Measurements from ENCODE around the gene MPHOSPH9. TPM values are rescaled to one million over a fixed set of nuclear protein-coding genes. Genes with fewer than 3 reads are reported as not detected.

The MPHOSPH9 gene
- total RNA-seq, 2 experiments from 2014 or later = 94.0 to 128 TPM

GRCh38 chr12:123150275-123150743 is 82.6 kb downstream of the MPHOSPH9 start:
- peak; percentile 50 for DNase-seq
- H3K9me3 Mint-ChIP-seq (ENCODE audit: low read depth) = no peaks in the 10 kb centered on the region
- peaks cover 28% of the 10 kb centered on the region for H3K4me1 Mint-ChIP-seq
- no peaks in the 10 kb centered on the region for H3K27me3 Mint-ChIP-seq
- intact Hi-C loops (cut with DNase I, micrococcal nuclease) = loop anchor here (2.0 to 5.0 kb wide), 7 partner anchors 30 to 176 kb away; partner anchors contain the start of genes MPHOSPH9 (in 2 of the 2), MTRFR (in 2 of the 2), ARL6IP4 (in 1 of the 2) and OGFOD2 (in 1 of the 2)
- ChIA-PET POLR2A (interaction anchor here (0.6 kb wide), 1 partner anchor 371 kb away, joined by 4 read pairs; no protein-coding TSS in a partner anchor), CTCF (interaction anchor here (0.6 to 1.9 kb wide), 5 partner anchors 11 to 175 kb away, joined by 3 to 11 read pairs (median 3); partner anchors contain the start of gene OGFOD2)
- ATAC-seq = peak; percentile 38
- peaks cover 20% of the 10 kb centered on the region for H3K36me3 Mint-ChIP-seq (ENCODE audit: low read depth)
- H3K27ac Mint-ChIP-seq = no peak overlapping the region
- peak overlapping the region; percentile 74 for H3K4me3 Mint-ChIP-seq

GRCh38 chr12:123149501-123150274 is 83.3 kb downstream of the MPHOSPH9 start:
- no peak for DNase-seq
- CTCF ChIA-PET = interaction anchor here (0.6 to 1.2 kb wide), 6 partner anchors 47 to 468 kb away, joined by 3 to 7 read pairs (median 3); partner anchors contain the start of gene OGFOD2
- intact Hi-C loops (cut with DNase I, micrococcal nuclease) = loop anchor here (2.0 to 5.0 kb wide), 7 partner anchors 29 to 175 kb away; partner anchors contain the start of genes MPHOSPH9 (in 2 of the 2), MTRFR (in 2 of the 2), ARL6IP4 (in 1 of the 2) and OGFOD2 (in 1 of the 2)
- POLR2A ChIA-PET = no interaction called here
- H3K4me1 Mint-ChIP-seq = peaks cover 28% of the 10 kb centered on the region
- no peak for ATAC-seq
- peak overlapping the region; percentile 74 for H3K4me3 Mint-ChIP-seq
- peaks cover 20% of the 10 kb centered on the region for H3K36me3 Mint-ChIP-seq (ENCODE audit: low read depth)
- H3K27ac Mint-ChIP-seq = peak overlapping the region; percentile 22
- H3K9me3 Mint-ChIP-seq (ENCODE audit: low read depth) = no peaks in the 10 kb centered on the region
- no peaks in the 10 kb centered on the region for H3K27me3 Mint-ChIP-seq

- intact Hi-C loops (cut with DNase I, micrococcal nuclease) = no loop called here
- Mint-ChIP-seq H3K27me3 (no peaks in the 10 kb centered on the region), H3K4me3 (peak overlapping the region; percentile 74), H3K4me1 (peaks cover 30% of the 10 kb centered on the region), H3K9me3 (ENCODE audit: low read depth) (no peaks in the 10 kb centered on the region), H3K36me3 (ENCODE audit: low read depth) (peaks cover 20% of the 10 kb centered on the region), H3K27ac (peak overlapping the region; percentile 22)
- no peak for ATAC-seq
- DNase-seq = no peak
- POLR2A ChIA-PET = no interaction called here
- CTCF ChIA-PET = interaction anchor here (0.5 to 1.2 kb wide), 6 partner anchors 46 to 569 kb away, joined by 3 to 7 read pairs (median 3); partner anchors contain the start of gene OGFOD2
Measured at GRCh38 chr12:123149088-123149487, 83.9 kb downstream of the MPHOSPH9 start.

- intact Hi-C loops (cut with DNase I, micrococcal nuclease) = no loop called here
- POLR2A ChIA-PET = no interaction called here
- H3K4me3 Mint-ChIP-seq = no peak overlapping the region
Measured at GRCh38 chr12:123148655-123149054, 84.3 kb downstream of the MPHOSPH9 start.

GRCh38 chr12:123148223-123148622 is 84.7 kb downstream of the MPHOSPH9 start:
- H3K4me1 Mint-ChIP-seq = peaks cover 31% of the 10 kb centered on the region
- CTCF ChIA-PET = interaction anchor here (0.6 to 0.7 kb wide), 2 partner anchors 86 to 104 kb away, joined by 3 to 4 read pairs; no protein-coding TSS in a partner anchor
- no peaks in the 10 kb centered on the region for H3K27me3 Mint-ChIP-seq
- ATAC-seq (no peak), DNase-seq (no peak)
- no peak overlapping the region for H3K27ac Mint-ChIP-seq
- no peak overlapping the region for H3K4me3 Mint-ChIP-seq
- intact Hi-C loops (cut with DNase I, micrococcal nuclease) = no loop called here
- POLR2A ChIA-PET = no interaction called here
- H3K9me3 Mint-ChIP-seq (ENCODE audit: low read depth) = no peaks in the 10 kb centered on the region
- peaks cover 18% of the 10 kb centered on the region for H3K36me3 Mint-ChIP-seq (ENCODE audit: low read depth)

More at GRCh38 chr12:123148655-123149054, 84.3 kb downstream of the MPHOSPH9 start:
- H3K4me1 Mint-ChIP-seq = peaks cover 31% of the 10 kb centered on the region
- DNase-seq (no peak), ATAC-seq (no peak)
- no peak overlapping the region for H3K27ac Mint-ChIP-seq
- H3K9me3 Mint-ChIP-seq (ENCODE audit: low read depth) = no peaks in the 10 kb centered on the region
- CTCF ChIA-PET = interaction anchor here (0.5 to 1.2 kb wide), 6 partner anchors 46 to 570 kb away, joined by 3 to 7 read pairs (median 4); no protein-coding TSS in a partner anchor
- peaks cover 20% of the 10 kb centered on the region for H3K36me3 Mint-ChIP-seq (ENCODE audit: low read depth)
- no peaks in the 10 kb centered on the region for H3K27me3 Mint-ChIP-seq

GRCh38 chr12:123145211-123145610 is 87.7 kb downstream of the MPHOSPH9 start:
- DNase-seq (no peak), ATAC-seq (no peak)
- H3K27me3 Mint-ChIP-seq = no peaks in the 10 kb centered on the region
- H3K9me3 Mint-ChIP-seq (ENCODE audit: low read depth) = no peaks in the 10 kb centered on the region
- peaks cover 35% of the 10 kb centered on the region for H3K4me1 Mint-ChIP-seq
- intact Hi-C loops (cut with DNase I, micrococcal nuclease) = no loop called here
- peaks cover 6% of the 10 kb centered on the region for H3K36me3 Mint-ChIP-seq (ENCODE audit: low read depth)
- ChIA-PET POLR2A (no interaction called here), CTCF (no interaction called here)
- H3K4me3 Mint-ChIP-seq = no peak overlapping the region
- H3K27ac Mint-ChIP-seq = no peak overlapping the region

- H3K4me3 Mint-ChIP-seq = no peak overlapping the region
- DNase-seq (no peak), ATAC-seq (no peak)
- ChIA-PET POLR2A (no interaction called here), CTCF (interaction anchor here (0.6 to 1.4 kb wide), 3 partner anchors 9 to 99 kb away, joined by 3 to 4 read pairs (median 3); no protein-coding TSS in a partner anchor)
- H3K27ac Mint-ChIP-seq = no peak overlapping the region
- H3K9me3 Mint-ChIP-seq (ENCODE audit: low read depth) = no peaks in the 10 kb centered on the region
- H3K4me1 Mint-ChIP-seq = peaks cover 34% of the 10 kb centered on the region
- intact Hi-C loops (cut with DNase I, micrococcal nuclease) = no loop called here
- peaks cover 2% of the 10 kb centered on the region for H3K36me3 Mint-ChIP-seq (ENCODE audit: low read depth)
- no peaks in the 10 kb centered on the region for H3K27me3 Mint-ChIP-seq
Measured at GRCh38 chr12:123143736-123144461, 89.0 kb downstream of the MPHOSPH9 start.

- ATAC-seq (no peak), DNase-seq (no peak)
- Mint-ChIP-seq H3K4me1 (peaks cover 28% of the 10 kb centered on the region), H3K9me3 (ENCODE audit: low read depth) (no peaks in the 10 kb centered on the region), H3K27ac (no peak overlapping the region), H3K36me3 (ENCODE audit: low read depth) (peaks cover 2% of the 10 kb centered on the region), H3K27me3 (no peaks in the 10 kb centered on the region), H3K4me3 (no peak overlapping the region)
- intact Hi-C loops (cut with DNase I, micrococcal nuclease) = no loop called here
- POLR2A ChIA-PET = no interaction called here
- CTCF ChIA-PET = interaction anchor here (0.6 to 1.4 kb wide), 3 partner anchors 8 to 98 kb away, joined by 3 to 4 read pairs (median 3); no protein-coding TSS in a partner anchor
Measured at GRCh38 chr12:123142921-123143735, 89.8 kb downstream of the MPHOSPH9 start.

- ChIA-PET CTCF (interaction anchor here (1.4 kb wide), 1 partner anchor 9 kb away, joined by 3 read pairs; no protein-coding TSS in a partner anchor), POLR2A (no interaction called here)
- no peaks in the 10 kb centered on the region for H3K27me3 Mint-ChIP-seq
Measured at GRCh38 chr12:123142518-123142840, 90.5 kb downstream of the MPHOSPH9 start.

GRCh38 chr12:123141615-123142517 is 91.1 kb downstream of the MPHOSPH9 start:
- Mint-ChIP-seq H3K9me3 (ENCODE audit: low read depth) (no peaks in the 10 kb centered on the region), H3K27ac (no peak overlapping the region)

More at GRCh38 chr12:123142518-123142840, 90.5 kb downstream of the MPHOSPH9 start:
- DNase-seq (no peak), ATAC-seq (no peak)
- intact Hi-C loops (cut with DNase I, micrococcal nuclease) = no loop called here
- Mint-ChIP-seq H3K4me1 (peaks cover 28% of the 10 kb centered on the region), H3K27ac (no peak overlapping the region), H3K4me3 (no peak overlapping the region), H3K9me3 (ENCODE audit: low read depth) (no peaks in the 10 kb centered on the region), H3K36me3 (ENCODE audit: low read depth) (peaks cover 2% of the 10 kb centered on the region)

More at GRCh38 chr12:123141615-123142517, 91.1 kb downstream of the MPHOSPH9 start:
- intact Hi-C loops (cut with DNase I, micrococcal nuclease) = no loop called here
- POLR2A ChIA-PET = no interaction called here
- Mint-ChIP-seq H3K36me3 (ENCODE audit: low read depth) (peaks cover 2% of the 10 kb centered on the region), H3K27me3 (no peaks in the 10 kb centered on the region), H3K4me1 (peaks cover 26% of the 10 kb centered on the region), H3K4me3 (no peak overlapping the region)
- CTCF ChIA-PET = no interaction called here
- ATAC-seq (peak; percentile 37), DNase-seq (no peak)
